Effector CD8-positive, alpha-beta T cell (primary cell): ENCODE measurements around the gene PHYHIPL.
"Not testable (repeated sequence)": the region's sequence is repeated elsewhere in the genome, so short reads cannot be mapped to it uniquely, and the experiment has no call there.

ENCODE experiments used
- DNase-seq: peaks from one replicate; lab custom pipeline; 2025; lab: John Stamatoyannopoulos, UW

The PHYHIPL gene

DNA sequence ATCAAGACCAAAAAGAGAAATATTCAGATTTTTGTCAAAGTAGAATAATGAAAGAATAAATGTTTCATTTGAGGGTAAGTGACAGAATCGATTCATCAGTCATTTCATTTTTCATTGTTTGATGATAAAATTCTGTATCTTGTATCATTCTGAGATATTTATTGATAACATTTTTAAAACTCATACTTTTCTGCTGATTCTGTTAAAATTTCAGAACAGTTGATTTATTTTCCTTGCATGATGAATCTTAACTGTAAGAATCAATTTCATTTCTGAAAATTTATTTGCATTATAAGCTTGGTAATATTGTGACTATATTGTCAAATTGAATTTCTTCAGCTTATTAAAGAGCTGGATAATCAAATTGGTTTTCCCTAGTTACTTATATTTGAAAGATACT lies 13.9 kb downstream of the PHYHIPL start:
- DNase-seq: no peak

GRCh38 chr10:59206204-59206720 lies 29.8 kb downstream of the PHYHIPL start:
- DNase-seq: no peak

GRCh38 chr10:59212301-59212798 lies 35.9 kb downstream of the PHYHIPL start:
- DNase-seq: no peak

DNA sequence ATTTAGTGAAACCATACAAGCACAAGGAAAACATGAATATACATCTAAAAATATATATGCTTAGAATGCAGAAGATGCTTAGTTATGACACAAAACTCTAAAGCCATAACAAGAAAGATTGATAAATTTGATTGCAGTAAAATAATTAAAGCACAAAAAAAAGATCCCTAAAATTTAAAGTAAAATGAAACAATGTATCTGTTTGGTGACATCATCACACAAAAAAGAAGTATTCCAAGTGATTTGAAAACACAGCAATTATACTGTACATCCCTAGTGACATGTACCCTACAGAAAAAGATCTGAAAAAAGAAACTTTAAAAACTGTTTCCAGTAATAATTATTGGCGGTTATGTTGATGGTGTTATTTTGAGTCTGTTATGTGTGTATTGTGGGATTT lies 37.7 kb downstream of the PHYHIPL start:
- no peak for DNase-seq

DNA sequence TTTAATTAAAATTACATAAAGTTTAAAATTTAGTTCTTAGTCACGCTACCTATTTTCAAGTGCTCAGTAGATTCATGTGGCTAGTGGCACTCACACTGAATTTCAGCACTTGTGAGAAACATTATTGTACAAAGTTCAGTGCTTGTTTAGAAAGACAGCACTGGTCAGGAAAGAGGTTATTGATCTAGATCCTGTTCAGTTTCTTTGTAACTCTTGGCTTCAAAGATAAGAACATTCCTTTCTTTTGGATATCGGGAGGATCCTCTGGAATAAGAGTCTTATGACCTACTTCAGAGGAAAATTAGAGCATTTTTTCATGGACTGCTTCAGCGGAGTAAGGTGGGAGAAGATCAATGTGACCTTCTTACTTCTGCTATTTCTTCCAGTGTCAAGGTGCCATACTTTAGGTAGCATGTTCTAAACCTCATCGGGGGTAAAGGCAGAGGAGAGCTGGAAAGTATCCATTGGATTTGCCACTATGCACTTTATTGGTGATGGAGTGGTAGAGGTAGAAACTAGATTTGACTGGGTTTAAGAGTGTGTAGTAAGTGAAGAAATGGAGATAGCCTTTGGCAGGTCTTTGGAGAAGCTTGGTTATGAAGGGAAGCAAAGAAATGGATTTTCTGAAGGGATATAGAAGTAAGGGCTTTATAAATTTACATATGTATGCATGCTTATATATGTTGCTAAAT lies 39.9 kb downstream of the PHYHIPL start:
- no peak for DNase-seq

GRCh38 chr10:59222788-59223187 lies 46.3 kb downstream of the PHYHIPL start:
- no peak for DNase-seq

DNA sequence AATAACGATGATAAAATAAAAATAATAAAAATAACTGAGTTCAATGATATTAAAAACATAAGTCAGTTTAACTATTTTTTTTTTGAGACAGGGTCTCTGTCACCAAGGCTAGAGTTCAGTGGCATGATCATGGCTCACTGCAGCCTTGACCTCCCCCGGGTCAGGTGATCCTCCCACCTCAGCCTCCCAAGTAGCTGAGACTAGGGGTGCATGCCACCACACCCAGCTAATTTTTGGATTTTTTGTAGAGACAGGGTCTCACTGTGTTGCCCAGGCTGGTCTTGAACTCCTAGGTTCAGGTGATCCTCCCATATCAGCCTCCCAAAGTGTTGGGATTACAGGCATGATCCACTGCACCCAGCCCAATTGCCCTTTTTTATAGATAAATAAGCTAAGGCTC lies 47.2 kb downstream of the PHYHIPL start:
- not testable (repeated sequence) for DNase-seq

- no peak for DNase-seq
Observed at GRCh38 chr10:59225211-59225610, 48.8 kb downstream of the PHYHIPL start.

DNA sequence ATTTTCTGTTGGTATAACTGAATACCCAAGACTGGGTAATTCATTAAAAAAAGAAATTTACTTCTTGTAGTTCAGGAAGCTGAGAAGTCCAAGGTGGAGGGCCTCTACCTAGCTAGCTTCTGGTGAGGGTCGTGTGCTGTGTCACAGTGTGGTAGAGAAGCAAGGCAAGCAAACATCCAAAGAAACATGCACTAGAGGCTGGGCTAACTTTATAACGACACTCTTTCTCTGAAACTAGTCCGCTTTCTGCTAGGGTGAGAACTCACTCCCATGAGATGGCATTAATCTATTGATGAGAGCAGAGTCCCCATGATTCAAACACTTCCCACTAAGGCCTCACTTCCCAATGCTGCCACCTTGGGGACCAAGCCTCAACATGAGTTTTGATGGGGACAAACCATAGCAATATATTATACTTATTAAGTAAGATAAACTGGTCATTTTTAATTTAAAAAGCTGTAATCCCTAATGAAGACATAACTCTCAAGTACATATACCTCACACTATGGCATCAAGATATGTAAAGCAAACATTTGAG lies 50.8 kb downstream of the PHYHIPL start:
- DNase-seq: no peak

GRCh38 chr10:59229441-59229840 lies 53.0 kb downstream of the PHYHIPL start:
- no peak for DNase-seq

- no peak for DNase-seq
Observed at GRCh38 chr10:59234194-59234593, 57.8 kb downstream of the PHYHIPL start.

GRCh38 chr10:59234816-59235429 lies 58.5 kb downstream of the PHYHIPL start:
- no peak for DNase-seq

DNA sequence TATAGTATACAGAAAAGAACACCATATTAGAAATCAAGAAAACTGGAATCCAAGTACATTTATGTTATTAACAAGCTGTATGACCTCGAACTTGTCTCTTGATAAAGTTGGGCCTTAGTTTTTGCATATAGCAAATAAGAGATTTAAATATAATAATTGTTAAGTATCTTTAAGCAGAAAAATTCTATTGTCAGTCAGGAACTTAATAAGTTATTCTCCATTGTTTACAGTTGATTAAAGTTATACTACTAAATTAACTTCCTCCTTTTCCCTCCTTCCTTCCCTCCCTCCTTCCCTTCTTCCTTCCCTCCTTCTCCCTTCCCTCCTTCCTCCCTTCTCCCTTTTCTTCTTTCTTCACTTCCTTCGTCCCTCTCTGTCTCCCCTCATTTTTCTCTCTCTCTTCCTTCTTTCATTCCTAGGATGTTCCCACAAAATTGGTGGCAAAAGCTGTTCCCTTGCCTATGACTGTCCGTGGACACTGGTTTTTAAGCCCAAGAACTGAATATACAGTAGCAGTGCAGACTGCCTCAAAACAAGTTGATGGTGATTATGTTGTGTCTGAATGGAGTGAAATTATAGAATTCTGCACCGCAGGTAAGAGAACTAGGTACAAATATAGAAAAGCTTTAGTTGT lies 59.7 kb downstream of the PHYHIPL start:
- no peak for DNase-seq

DNA sequence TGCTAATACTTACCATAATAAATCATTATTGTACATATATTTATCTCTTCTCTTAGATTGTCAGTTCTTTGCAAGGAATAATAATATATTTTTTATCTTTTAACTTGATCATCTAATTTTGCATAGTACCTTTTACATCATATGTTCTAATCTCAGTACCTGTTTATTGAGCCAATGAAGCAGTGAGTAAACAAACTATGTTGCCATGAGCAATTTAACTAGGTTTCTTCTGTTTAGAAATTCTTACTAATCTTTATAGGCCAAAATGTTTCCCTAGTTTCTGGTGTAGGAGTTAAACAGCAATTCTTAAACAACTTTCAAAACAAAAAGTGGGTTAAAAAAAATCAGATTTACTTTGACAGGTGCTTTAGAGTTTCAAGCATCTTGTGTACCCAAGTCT lies 61.3 kb downstream of the PHYHIPL start:
- DNase-seq: no peak

DNA sequence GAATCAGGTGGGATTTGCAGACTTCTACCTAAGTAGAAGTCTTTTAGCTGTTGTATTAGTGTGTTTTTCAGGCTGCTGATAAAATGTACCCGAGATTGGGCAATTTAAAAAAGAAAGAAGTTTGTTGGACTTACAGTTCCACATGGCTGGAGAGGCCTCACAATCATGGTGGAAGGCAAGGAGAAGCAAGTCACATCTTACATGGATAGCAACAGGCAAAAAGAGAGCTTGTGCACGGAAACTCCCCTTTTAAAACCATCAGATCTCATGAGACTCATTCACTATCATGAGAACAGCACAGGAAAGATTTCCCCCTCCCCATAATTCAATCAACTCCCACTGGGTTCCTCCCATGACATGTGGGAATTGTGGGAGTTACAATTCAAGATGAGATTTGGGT lies 62.7 kb downstream of the PHYHIPL start:
- DNase-seq: not testable (repeated sequence)

DNA sequence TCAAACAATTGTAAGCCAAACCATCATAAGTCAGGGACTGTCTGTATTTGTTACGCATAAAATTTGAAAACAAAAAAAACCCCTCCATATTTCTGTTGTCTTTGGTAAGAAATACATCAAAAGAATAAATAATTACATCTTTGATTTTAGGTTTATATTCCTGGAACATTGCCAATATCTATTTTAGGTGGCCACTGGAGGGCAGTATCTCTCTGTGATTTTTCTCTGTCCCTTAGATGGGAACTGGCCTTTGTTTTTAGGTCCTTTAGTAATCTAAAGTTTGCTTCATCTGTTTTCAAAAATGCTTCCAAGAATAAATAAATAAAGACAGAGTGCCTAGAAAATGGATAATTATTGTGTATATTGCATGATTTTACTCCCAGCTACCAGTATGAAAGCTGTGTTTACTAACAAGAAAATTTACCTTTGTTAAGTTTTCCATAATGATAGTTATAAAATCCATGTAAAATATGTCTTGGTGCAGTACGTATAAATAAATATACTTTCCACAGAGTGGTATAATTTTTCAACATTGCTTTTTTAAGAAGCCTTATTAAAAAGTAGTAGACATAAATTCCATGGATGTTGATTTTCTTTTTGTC lies 64.2 kb downstream of the PHYHIPL start:
- no peak for DNase-seq

- no peak for DNase-seq
Observed at GRCh38 chr10:59242057-59242456, 65.6 kb downstream of the PHYHIPL start.

- DNase-seq: no peak
Observed at GRCh38 chr10:59242991-59243390, 66.5 kb downstream of the PHYHIPL start.

DNA sequence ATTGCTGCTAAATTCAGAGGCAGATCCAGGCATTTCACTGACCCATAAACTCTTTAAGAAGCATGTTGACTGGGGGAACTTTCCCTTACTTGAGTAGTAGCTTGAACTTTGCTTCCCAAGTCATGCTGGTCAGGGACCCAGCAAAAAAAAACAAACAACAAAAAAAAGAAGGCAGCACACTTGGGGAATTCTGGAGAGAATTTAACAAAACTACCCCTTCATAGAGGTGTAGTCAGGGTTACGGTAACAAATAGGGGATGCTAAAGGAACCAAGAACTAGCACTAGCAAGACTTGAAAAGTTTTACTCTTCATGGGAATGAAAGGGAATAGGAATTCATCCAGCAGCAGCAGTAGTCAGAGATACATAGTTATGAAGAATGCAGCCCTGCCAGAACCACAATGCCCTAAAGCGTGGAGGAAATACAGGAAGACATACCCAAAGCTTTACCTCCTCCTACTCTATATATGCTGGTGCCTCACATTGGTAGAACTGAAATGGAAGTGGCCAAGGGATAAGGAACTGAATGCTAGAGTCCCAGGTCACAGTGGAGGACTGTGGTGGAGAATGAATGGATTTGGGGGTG lies 67.3 kb downstream of the PHYHIPL start:
- no peak for DNase-seq

GRCh38 chr10:59244871-59245270 lies 68.4 kb downstream of the PHYHIPL start:
- DNase-seq: no peak

- no peak for DNase-seq
Observed at GRCh38 chr10:59245686-59246085, 69.2 kb downstream of the PHYHIPL start.

GRCh38 chr10:59252491-59252890 lies 76.0 kb downstream of the PHYHIPL start:
- no peak for DNase-seq
